ENCODE data around the gene SMYD4. TPM values are rescaled to one million over a fixed set of nuclear protein-coding genes. Genes with fewer than 3 reads are reported as not detected.

SMYD4 gene
- total RNA-seq, 2 donors from 2014 or later, result 8.0 to 14.7 TPM

DNA sequence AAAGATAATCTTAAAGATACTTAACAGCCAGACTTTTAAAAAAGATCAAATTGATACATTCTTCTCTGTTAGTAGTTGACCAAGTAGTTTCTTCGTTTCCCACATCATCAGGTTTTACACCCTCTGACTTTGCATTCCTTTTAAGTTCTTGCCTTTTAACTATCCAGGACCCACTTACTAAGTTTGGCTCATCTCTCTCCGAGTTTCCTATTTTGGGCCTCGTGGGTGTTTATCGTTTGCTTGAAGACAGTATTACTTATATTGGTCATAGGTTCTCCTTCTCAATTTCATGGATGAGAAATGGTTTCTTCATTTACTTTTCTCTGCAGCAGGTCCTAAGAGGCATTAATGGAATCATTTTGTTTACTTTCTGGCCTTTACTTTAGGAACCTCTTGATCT is 43.3 kb upstream of the SMYD4 start:
- Histone ChIP-seq H3K9me3 (no peaks in the 10 kb centered on the region), H3K4me1 (no peaks in the 10 kb centered on the region), H3K9ac (ENCODE audit: low read depth in 2 of 2, low read length in 2 of 2) (no peak overlapping the region), H3K36me3 (peaks cover 13% of the 10 kb centered on the region), H3K27ac (no peak overlapping the region), H3K4me3 (no peak overlapping the region), H3K27me3 (no peaks in the 10 kb centered on the region)
- DNase-seq, result no peak
- intact Hi-C loops (cut with DNase I), result no loop called here
- TF ChIP-seq, protein P1, sequence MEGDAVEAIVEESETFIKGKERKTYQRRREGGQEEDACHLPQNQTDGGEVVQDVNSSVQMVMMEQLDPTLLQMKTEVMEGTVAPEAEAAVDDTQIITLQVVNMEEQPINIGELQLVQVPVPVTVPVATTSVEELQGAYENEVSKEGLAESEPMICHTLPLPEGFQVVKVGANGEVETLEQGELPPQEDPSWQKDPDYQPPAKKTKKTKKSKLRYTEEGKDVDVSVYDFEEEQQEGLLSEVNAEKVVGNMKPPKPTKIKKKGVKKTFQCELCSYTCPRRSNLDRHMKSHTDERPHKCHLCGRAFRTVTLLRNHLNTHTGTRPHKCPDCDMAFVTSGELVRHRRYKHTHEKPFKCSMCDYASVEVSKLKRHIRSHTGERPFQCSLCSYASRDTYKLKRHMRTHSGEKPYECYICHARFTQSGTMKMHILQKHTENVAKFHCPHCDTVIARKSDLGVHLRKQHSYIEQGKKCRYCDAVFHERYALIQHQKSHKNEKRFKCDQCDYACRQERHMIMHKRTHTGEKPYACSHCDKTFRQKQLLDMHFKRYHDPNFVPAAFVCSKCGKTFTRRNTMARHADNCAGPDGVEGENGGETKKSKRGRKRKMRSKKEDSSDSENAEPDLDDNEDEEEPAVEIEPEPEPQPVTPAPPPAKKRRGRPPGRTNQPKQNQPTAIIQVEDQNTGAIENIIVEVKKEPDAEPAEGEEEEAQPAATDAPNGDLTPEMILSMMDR (IDR thresholded peaks at IDR 0.05), result no peak

DNA sequence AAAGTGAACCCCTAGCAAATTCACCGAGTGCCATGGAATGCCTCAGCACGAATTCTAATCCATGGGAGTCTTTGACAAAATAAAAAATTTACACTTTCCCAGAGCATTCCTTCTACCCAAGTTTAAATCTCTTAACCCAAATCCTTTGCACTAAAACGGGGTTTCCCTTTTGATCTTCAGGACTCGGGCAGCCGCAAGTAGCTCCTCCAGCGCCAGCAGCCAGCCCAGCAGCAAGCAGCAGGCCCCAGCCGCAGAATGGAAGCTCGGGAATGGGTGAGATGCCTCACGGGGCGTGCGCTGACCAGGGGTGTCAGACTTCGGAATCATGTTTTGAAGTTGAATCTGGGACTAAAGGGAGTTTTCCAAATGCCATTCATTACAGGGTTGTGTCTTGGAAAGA is 42.6 kb upstream of the SMYD4 start:
- Histone ChIP-seq H3K36me3 (peaks cover 13% of the 10 kb centered on the region), H3K27ac (no peak overlapping the region), H3K9ac (ENCODE audit: low read depth in 2 of 2, low read length in 2 of 2) (no peak overlapping the region), H3K4me3 (no peak overlapping the region), H3K4me1 (no peaks in the 10 kb centered on the region), H3K9me3 (no peaks in the 10 kb centered on the region), H3K27me3 (no peaks in the 10 kb centered on the region)
- DNase-seq, result no peak
- intact Hi-C loops (cut with DNase I), result no loop called here
- TF ChIP-seq, protein P1 (IDR thresholded peaks at IDR 0.05), result no peak

DNA sequence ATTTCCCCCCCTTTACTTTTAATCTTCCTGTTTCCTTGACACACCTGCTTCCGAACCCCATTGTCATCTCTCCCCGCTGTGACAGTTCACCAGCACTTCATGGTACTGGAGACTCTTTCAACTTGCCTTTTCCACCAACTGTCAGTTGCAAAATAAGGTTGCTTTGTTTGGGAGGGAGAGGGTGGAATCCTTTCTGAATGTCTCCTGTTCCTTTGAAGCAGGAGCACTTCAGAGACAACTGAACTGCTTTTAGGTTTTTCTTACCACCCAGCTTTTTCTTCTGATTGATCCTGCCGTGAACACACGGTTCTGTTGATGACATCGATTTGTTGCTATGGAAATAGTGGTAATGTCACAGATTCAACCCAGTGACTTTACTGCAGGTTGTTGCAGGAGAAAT is 42.1 kb upstream of the SMYD4 start:
- Histone ChIP-seq H3K4me1 (no peaks in the 10 kb centered on the region), H3K36me3 (peaks cover 13% of the 10 kb centered on the region), H3K27me3 (no peaks in the 10 kb centered on the region), H3K9ac (ENCODE audit: low read depth in 2 of 2, low read length in 2 of 2) (no peak overlapping the region), H3K4me3 (no peak overlapping the region), H3K27ac (no peak overlapping the region), H3K9me3 (no peaks in the 10 kb centered on the region)
- TF ChIP-seq, protein P1 (IDR thresholded peaks at IDR 0.05), result no peak
- intact Hi-C loops (cut with DNase I), result no loop called here
- no peak for DNase-seq

- Histone ChIP-seq H3K4me3 (no peak overlapping the region), H3K36me3 (peaks cover 10% of the 10 kb centered on the region), H3K9ac (ENCODE audit: low read depth in 2 of 2, low read length in 2 of 2) (no peak overlapping the region), H3K27ac (no peak overlapping the region), H3K27me3 (no peaks in the 10 kb centered on the region), H3K4me1 (no peaks in the 10 kb centered on the region), H3K9me3 (no peaks in the 10 kb centered on the region)
- DNase-seq, result no peak
- intact Hi-C loops (cut with DNase I), result no loop called here
- TF ChIP-seq, protein P1 (IDR thresholded peaks at IDR 0.05), result no peak
Observed at GRCh38 chr17:1870592-1870991, 40.9 kb upstream of the SMYD4 start.

GRCh38 chr17:1868090-1868489 is 38.4 kb upstream of the SMYD4 start:
- Histone ChIP-seq H3K9me3 (no peaks in the 10 kb centered on the region), H3K36me3 (no peaks in the 10 kb centered on the region), H3K4me1 (no peaks in the 10 kb centered on the region), H3K27ac (no peak overlapping the region), H3K9ac (ENCODE audit: low read depth in 2 of 2, low read length in 2 of 2) (no peak overlapping the region), H3K27me3 (no peaks in the 10 kb centered on the region), H3K4me3 (no peak overlapping the region)
- DNase-seq, result no peak
- TF ChIP-seq, protein P1 (IDR thresholded peaks at IDR 0.05), result no peak
- intact Hi-C loops (cut with DNase I), result loop anchor here (5.0 to 10.0 kb wide), 2 partner anchors 146 to 193 kb away; partner anchors contain the start of gene WDR81
